K562 (cell line): ENCODE results near the gene ABCF3. TPM values are rescaled to one million over a fixed set of nuclear protein-coding genes. Genes with fewer than 3 reads are reported as not detected.

ENCODE experiments used
- ATAC-seq: fragments of 200-7000 bp; cut with Tn5 transposase; 3 replicates; pipeline ENCODE4 v1.9.1; 2020; ENCODE audit warnings: moderate library complexity
- BruUV-seq: library from RNA; stranded (reverse); fragments of 400-500 nt; replicated peaks from 2 replicates; lab custom pipeline; 2021; lab: Mats Ljungman, UMichigan
- CTCF ChIA-PET: fragments of 300-600 bp; formaldehyde crosslinking; extraction: SDS; loops from one replicate; lab custom pipeline; 2021; ENCODE audit warnings: low intra/inter-chr PET ratio; lab: Yijun Ruan, JAX
- POLR2A ChIA-PET: fragments of 300-600, 350-650 bp; sonication (Branson Sonifier 250); formaldehyde crosslinking; extraction: SDS; loops from one replicate; lab custom pipeline; 2021; ENCODE audit warnings: antibody characterized with exemption, inconsistent platforms; lab: Yijun Ruan, JAX
- DNase-seq, 4 experiments: peaks; one replicate each; pipeline versions ENCODE4 v3.0.0 to v3.0.0-alpha.2; 2011 to 2018; ENCODE audit warnings: low spot score in 3 of 4, mixed read lengths in 3 of 4; ENCODE audit errors: extremely low read depth in 1 of 4
- FAIRE-seq: peaks from 2 replicates; lab custom pipeline; 2011; peaks lifted over from hg19 to GRCh38; lab: Jason Lieb, UNC
- H2AFZ ChIP-seq: 2 replicates; pipeline ENCODE4 v1.6.0; 2011; ENCODE audit warnings: low read depth, low read length, control low read depth, inconsistent platforms
- H3K27ac ChIP-seq: fragments of 200-600 bp; 3 replicates; pipeline ENCODE4 v1.8.0; 2011; ENCODE audit warnings: low read depth, mild to moderate bottlenecking, control low read depth, inconsistent platforms, low read length, moderate library complexity, mixed read lengths; ENCODE audit errors: extremely low read depth
- H3K27me3 ChIP-seq, 2 experiments: fragments of 300-600 bp in 1 of 2; 2 replicates in 1 of 2; 3 replicates in 1 of 2; pipeline versions ENCODE4 v1.6.0 to v1.8.0; 2011; ENCODE audit warnings: inconsistent platforms in 2 of 2, low read length in 2 of 2, mild to moderate bottlenecking in 1 of 2, mixed read lengths in 1 of 2, moderate library complexity in 1 of 2; ENCODE audit not compliant: control insufficient read depth in 2 of 2, insufficient read depth in 2 of 2
- H3K36me3 ChIP-seq: fragments of 300-600 bp; 3 replicates; pipeline ENCODE4 v1.8.0; 2011; ENCODE audit warnings: mild to moderate bottlenecking, low read length, inconsistent platforms; ENCODE audit not compliant: control insufficient read depth, insufficient read depth
- H3K4me1 ChIP-seq, 2 experiments: fragments of 200-600 bp in 1 of 2; replicated peaks in 1 of 2; 2 replicates in 1 of 2; 3 replicates in 1 of 2; pipeline versions ENCODE4 v1.5.1 to v1.8.0; 2011; ENCODE audit warnings: inconsistent platforms in 2 of 2, low read length in 2 of 2, mild to moderate bottlenecking in 1 of 2, mixed read lengths in 1 of 2, moderate library complexity in 1 of 2; ENCODE audit not compliant: control insufficient read depth in 2 of 2, insufficient read depth in 2 of 2
- H3K4me2 ChIP-seq: 2 replicates; pipeline ENCODE4 v1.6.1; 2011; ENCODE audit warnings: low read length, control low read depth, inconsistent platforms, mixed read lengths; ENCODE audit not compliant: insufficient read depth
- H3K4me3 ChIP-seq: fragments of 200-600 bp; sonication (generic), shearing (Covaris generic); 2 replicates; pipeline ENCODE4 v1.5.1; 2016; ENCODE audit warnings: control low read depth, inconsistent platforms
- H3K79me2 ChIP-seq: fragments of 200-600 bp; 3 replicates; pipeline ENCODE4 v1.8.0; 2011; ENCODE audit warnings: low read length, inconsistent platforms; ENCODE audit not compliant: control insufficient read depth, insufficient read depth
- H3K9ac ChIP-seq, 2 experiments: 2 replicates each; pipeline versions ENCODE4 v1.6.0 to v1.6.1; 2011; ENCODE audit warnings: low read depth in 2 of 2, low read length in 2 of 2, control low read depth in 1 of 2, inconsistent platforms in 1 of 2, mild to moderate bottlenecking in 1 of 2, mixed read lengths in 1 of 2; ENCODE audit not compliant: insufficient read depth in 1 of 2
- H3K9me1 ChIP-seq: one replicate; pipeline ENCODE4 v1.6.0; 2011; ENCODE audit warnings: inconsistent platforms, mild to moderate bottlenecking, low read length, moderate library complexity; ENCODE audit not compliant: control insufficient read depth, insufficient read depth
- H3K9me3 ChIP-seq: replicated peaks from 2 replicates; pipeline ENCODE4 v1.5.1; 2011; ENCODE audit warnings: low read depth, low read length, inconsistent platforms; ENCODE audit not compliant: control insufficient read depth, insufficient read depth
- H4K20me1 ChIP-seq: replicated peaks from 2 replicates; pipeline ENCODE4 v1.6.1; 2011; ENCODE audit warnings: low read length, inconsistent platforms, mixed read lengths; ENCODE audit not compliant: control insufficient read depth, insufficient read depth
- CHD4 ChIP-seq: fragments of 200-600 bp; sonication (generic); IDR thresholded peaks from 3 replicates; pipeline ENCODE4 v1.6.1; 2012; ENCODE audit warnings: low read depth, mild to moderate bottlenecking, mixed read lengths, low read length, inconsistent platforms; ENCODE audit not compliant: insufficient read depth, insufficient replicate concordance, poor library complexity, severe bottlenecking
- HDGF ChIP-seq: fragments of 450-650 bp; IDR thresholded peaks from 2 replicates; pipeline ENCODE4 v1.6.1; 2016
- USF2 ChIP-seq: sonication (generic); formaldehyde crosslinking; IDR thresholded peaks from 2 replicates; pipeline ENCODE4 v1.5.0; 2020; ENCODE audit warnings: missing genetic modification reagents
- ZFX ChIP-seq: sonication (generic); formaldehyde crosslinking; IDR thresholded peaks from 2 replicates; pipeline ENCODE4 v1.8.0; 2022; ENCODE audit warnings: mild to moderate bottlenecking, missing genetic modification reagents, moderate library complexity
- WGBS: fragments of 100-300 bp; shearing (Covaris generic); methylation state at CpG from one replicate; pipeline ENCODE4 v1.1.6; 2016; ENCODE audit warnings: low coverage, mixed read lengths; ENCODE audit not compliant: insufficient coverage; ENCODE audit errors: missing lambda C conversion rate; 5-methylcytosine and 5-hydroxymethylcytosine counted together
- in situ Hi-C: fragments of 300-500 bp; cut with MboI; formaldehyde crosslinking; loops from 4 replicates; pipeline ENCODE4 v1.15.0; 2018; ENCODE audit warnings: inconsistent platforms, mixed read lengths
- intact Hi-C: fragments of 100-400 bp; cut with micrococcal nuclease; formaldehyde crosslinking; loops from 2 replicates; pipeline ENCODE4 v1.14.2; 2022
- polyA plus RNA-seq, 8 experiments: library from polyadenylated mRNA; depleted of rRNA in 4 of 8; stranded (reverse) in 5 of 8; unstranded in 3 of 8; fragments of >200 nt; fragmentation: Nextera tagmentation in 2 of 8; fragmentation: Illumina TruSeq in 1 of 8; extraction: Ambion mirVana in 2 of 8; extraction: Trizol in 1 of 8; gene quantifications; 2 replicates each; pipeline versions ENCODE4 v1.2.1 to v1.2.3, GENCODE V29; 2011 to 2014; ENCODE audit warnings: inconsistent platforms in 1 of 8, missing spikeins in 1 of 8
- total RNA-seq, 7 experiments: library from RNA; depleted of rRNA in 6 of 7; stranded (reverse); fragments of >200 nt in 6 of 7; fragmentation: Illumina TruSeq in 2 of 7; extraction: Trizol in 2 of 7; gene quantifications; 2 replicates each; pipeline versions ENCODE4 v1.2.1 to v1.2.3, GENCODE V29; 2011 to 2021; ENCODE audit warnings: low replicate concordance in 1 of 7
- TF ChIP-seq, protein P1 (sequence below): fragments of 250-450 bp; sonication (Bioruptor Pico); IDR thresholded peaks from 2 replicates; pipeline ENCODE4 v1.5.0; 2020; ENCODE audit warnings: mild to moderate bottlenecking
- TF ChIP-seq, protein P2 (sequence below): conservative IDR thresholded peaks from 2 replicates; pipeline ENCODE4 v1.6.1; 2011; ENCODE audit warnings: low read depth, mild to moderate bottlenecking, low read length; ENCODE audit not compliant: control insufficient read depth

ABCF3 gene
- total and polyA plus RNA-seq, 9 of the 15 experiments (the other 6 are each of a cell fraction or from before 2014, with no cell fraction given) = 6.7 to 77.9 (median 45.1) TPM

- no peak for FAIRE-seq
- POLR2A ChIA-PET = interaction anchor here (0.6 to 1.2 kb wide), 3 partner anchors 9 to 136 kb away, joined by 3 read pairs; no protein-coding TSS in a partner anchor
- WGBS = 95% methylated on average over 10 of the region's 10 CpGs
Observed at GRCh38 chr3:184192889-184193288, 6.9 kb downstream of the ABCF3 start.

More at GRCh38 chr3:184192889-184193288, 6.9 kb downstream of the ABCF3 start:
- DNase-seq (no peak), ATAC-seq (no peak)
- H4K20me1 ChIP-seq = 0 out of 2 replicates have a peak, but pooled peaks cover 4% of the 10 kb centered on the region
- CTCF ChIA-PET = no interaction called here
- peak overlapping the region in 1 of 2 experiments; percentile 43; a peak in 2 of 4 replicates for H3K9ac ChIP-seq
- peaks cover 2% of the 10 kb centered on the region for H3K9me1 ChIP-seq
- H3K27ac ChIP-seq = no peak overlapping the region
- no peaks in the 10 kb centered on the region for H3K27me3 ChIP-seq
- peaks cover 0 to 4% of the 10 kb centered on the region in 2 experiments; a peak in 1 of 5 replicates for H3K4me1 ChIP-seq
- no TSS peak for BruUV-seq
- H2AFZ ChIP-seq = no peak overlapping the region
- H3K79me2 ChIP-seq = peaks cover 11% of the 10 kb centered on the region
- TF ChIP-seq ZFX = no peak
- TF ChIP-seq, protein P1, sequence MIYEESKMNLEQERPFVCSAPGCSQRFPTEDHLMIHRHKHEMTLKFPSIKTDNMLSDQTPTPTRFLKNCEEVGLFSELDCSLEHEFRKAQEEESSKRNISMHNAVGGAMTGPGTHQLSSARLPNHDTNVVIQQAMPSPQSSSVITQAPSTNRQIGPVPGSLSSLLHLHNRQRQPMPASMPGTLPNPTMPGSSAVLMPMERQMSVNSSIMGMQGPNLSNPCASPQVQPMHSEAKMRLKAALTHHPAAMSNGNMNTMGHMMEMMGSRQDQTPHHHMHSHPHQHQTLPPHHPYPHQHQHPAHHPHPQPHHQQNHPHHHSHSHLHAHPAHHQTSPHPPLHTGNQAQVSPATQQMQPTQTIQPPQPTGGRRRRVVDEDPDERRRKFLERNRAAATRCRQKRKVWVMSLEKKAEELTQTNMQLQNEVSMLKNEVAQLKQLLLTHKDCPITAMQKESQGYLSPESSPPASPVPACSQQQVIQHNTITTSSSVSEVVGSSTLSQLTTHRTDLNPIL (CRISPR knock-in tag) = no peak
- TF ChIP-seq HDGF = no peak
- TF ChIP-seq USF2 = no peak
- TF ChIP-seq, protein P2, sequence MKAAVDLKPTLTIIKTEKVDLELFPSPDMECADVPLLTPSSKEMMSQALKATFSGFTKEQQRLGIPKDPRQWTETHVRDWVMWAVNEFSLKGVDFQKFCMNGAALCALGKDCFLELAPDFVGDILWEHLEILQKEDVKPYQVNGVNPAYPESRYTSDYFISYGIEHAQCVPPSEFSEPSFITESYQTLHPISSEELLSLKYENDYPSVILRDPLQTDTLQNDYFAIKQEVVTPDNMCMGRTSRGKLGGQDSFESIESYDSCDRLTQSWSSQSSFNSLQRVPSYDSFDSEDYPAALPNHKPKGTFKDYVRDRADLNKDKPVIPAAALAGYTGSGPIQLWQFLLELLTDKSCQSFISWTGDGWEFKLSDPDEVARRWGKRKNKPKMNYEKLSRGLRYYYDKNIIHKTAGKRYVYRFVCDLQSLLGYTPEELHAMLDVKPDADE = no peak
- no peak for TF ChIP-seq CHD4
- H3K4me2 ChIP-seq = no peak overlapping the region
- no peak overlapping the region for H3K4me3 ChIP-seq
- H3K9me3 ChIP-seq = no peaks in the 10 kb centered on the region
- intact Hi-C loops (no loop called here), in situ Hi-C loops (no loop called here)
- H3K36me3 ChIP-seq = peaks cover 77% of the 10 kb centered on the region; the same call in 2 of the 3 replicates
